ENCODE measurements around the gene UQCRHL.
"Not testable (repeated sequence)": the region's sequence is repeated elsewhere in the genome, so short reads cannot be mapped to it uniquely, and the experiment has no call there.

UQCRHL gene

DNA sequence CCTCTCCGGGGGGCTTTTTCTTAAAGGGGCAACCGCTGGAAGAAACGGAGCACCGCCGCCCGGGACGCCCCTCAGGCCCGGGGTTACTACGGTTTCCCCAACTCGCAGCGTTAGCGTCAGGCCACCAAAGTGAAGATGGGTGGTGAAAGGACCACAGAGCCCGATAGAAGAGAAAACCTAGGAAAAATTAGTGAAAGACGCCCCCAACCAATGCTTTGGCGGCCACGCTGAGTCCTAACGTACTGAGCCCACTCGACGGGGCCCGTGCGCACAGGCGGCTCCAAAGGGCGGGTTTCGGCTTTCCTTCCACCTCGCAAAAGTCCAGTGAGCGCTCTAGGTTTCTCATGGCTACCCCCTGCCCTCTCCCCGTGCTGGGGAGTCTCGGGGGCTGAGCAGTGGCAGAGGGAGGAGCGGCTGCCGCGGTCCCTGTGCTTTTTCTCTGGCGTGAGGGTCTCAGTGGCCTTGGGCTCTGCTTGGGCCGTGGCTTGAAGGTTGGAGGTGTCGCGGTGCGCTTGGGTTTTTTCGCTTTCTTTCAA lies 27.8 kb upstream of the UQCRHL start:
- no peak for DNase-seq

DNA sequence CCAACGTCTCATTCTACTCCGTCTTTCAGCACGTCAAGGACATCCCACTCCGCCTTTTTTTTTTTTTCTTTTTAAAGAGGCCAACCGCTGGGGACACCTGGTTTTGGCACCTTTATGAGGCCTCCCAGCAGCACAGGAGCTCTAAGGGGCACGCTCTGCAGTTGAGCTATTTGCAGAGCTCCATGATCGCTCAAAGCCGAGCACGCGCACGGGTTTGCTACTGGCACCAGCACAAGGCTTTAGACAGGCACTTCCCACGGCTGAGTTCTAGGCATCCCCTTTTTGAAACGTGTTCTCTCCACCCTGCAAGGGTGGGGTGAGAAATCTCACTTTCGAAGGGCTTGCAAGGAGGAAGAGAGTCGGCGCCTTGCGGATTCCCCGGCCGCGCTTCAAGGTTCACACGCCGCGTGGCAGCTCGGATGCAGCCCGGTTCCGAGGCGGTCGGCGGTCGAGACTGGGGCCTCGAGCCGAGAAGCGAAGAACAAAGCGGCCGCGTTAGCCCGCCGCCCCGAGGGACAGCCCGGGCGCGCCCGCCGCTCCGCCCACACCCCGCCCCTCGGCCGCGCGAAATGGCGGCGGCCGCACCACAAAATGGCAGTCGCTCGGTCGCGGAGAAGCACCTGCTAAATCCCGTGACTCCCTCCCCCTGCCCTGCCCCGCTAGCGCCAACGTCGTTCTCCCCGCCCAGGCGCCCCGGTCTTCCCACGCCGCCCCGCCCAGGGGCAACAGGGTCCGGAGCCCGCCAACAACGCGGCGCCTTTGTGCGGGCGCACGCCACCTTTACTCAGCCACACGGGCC lies 27.2 kb upstream of the UQCRHL start:
- peak; percentile 90 for DNase-seq

DNA sequence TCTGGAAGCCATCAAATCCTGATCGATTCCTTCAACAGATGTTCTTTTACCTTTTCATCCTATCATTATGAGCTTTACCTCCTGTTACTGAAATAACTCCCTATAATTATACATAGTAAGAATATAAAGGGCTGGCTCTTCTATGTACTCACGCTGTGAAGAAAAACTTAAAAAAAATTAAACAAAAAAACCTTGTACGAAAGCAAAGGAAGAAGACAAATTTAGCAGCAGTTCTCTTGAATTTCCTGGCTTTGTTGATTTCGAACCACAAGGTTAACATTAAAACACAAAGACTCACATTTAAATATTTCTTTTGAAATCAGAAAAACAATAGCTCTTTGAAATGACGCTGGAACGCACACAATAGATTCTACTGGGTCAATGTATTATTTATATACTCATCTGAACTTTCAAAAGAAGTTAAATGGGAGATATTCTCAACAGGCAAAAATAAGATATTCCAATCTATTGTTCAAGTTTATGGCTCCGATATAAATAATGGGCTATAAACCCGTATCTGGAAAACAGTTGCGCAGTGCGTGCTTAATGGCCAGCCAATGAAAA lies 26.5 kb upstream of the UQCRHL start:
- no peak for DNase-seq

GRCh38 chr1:15833069-15833679 lies 25.7 kb upstream of the UQCRHL start:
- DNase-seq = peak; percentile 71

GRCh38 chr1:15830258-15830657 lies 22.8 kb upstream of the UQCRHL start:
- DNase-seq = no peak

DNA sequence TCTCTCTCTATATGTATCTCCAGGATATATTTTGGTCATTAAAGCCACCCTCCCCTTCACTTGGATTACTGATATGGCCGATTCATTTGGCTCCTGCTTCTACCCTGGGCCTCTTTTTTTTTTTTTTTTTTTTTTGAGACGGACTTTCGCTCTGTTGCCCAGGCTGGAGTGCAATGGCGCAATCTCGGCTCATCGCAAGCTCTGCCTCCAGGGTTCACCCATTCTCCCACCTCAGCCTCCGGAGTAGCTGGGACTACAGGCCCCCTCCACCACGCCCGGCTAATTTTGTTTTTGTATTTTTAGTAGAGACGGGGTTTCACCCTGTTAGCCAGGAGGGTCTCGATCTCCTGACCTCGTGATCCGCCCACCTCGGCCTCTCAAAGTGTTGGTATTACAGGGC lies 21.5 kb upstream of the UQCRHL start:
- not testable (repeated sequence) for DNase-seq

- DNase-seq = not testable (repeated sequence)
Observed at GRCh38 chr1:15827567-15827966, 20.1 kb upstream of the UQCRHL start.

DNA sequence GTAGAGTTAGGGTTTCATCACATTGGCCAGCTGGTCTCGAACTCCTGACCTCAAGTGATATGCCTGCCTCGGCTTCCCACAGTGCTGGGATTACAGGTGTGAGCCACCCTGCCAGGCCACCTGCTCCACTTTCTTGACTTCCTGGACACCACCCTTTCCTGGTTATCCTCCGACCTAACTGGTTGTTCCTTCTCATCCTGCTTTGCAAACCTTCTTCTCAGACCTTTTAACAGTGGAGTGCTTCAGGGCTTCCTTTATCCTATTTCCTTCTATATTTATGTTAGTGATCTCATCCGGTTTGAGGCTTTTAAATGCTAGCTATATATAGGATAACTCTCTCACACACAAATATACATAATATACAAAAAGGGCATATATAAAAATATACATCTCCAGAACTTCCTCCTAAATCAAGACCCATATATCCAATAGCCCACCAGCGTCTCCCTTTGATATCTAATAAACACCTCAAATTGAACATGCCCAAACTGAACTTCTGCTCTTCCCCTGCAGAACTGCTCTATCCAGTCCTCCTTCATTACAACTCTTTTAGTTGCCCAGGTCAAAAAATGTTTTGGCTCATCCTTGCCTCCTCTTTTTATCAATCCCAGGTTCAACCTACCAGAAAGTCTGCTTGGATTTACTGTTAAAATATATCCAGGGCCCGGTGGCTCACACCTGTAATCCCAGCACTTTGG lies 19.5 kb upstream of the UQCRHL start:
- DNase-seq = no peak

DNA sequence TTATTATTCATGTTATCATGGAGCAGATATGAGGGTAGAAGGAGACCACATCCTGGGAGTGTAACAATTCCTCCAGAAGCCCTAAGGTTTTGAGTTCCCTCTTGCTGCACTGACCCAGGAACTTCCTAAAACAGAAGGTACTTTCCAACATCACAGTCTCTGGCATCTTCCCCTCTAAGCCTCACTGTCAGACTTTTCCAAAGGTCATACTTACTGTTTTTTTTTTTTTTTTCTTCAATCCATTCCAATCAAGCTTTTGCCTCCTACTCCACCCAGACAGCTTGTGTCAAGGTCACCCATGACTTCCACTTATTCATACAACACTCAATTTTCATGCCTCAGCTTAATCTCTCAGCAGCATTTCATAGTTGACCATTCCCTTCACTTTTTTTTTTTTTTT lies 18.4 kb upstream of the UQCRHL start:
- peak; percentile 72 for DNase-seq

DNA sequence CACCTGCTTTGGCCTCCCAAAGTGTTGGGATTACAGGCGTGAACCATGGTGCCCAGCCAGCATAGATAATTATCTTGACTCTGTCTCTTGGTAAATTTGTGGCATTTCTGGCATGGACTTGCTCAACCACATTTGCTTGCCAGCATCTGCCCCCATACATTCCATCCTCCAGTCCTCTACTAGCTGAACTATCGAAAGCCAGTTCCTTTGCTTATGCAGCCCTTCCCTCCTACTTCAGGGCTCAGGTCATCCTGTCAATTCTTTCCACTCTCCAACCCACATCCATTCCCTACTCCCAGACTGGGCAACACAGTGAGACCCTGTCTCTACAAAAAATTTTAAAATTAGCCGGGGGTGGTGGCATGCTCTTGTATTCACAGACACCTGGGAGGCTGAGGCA lies 13.0 kb upstream of the UQCRHL start:
- no peak for DNase-seq

DNA sequence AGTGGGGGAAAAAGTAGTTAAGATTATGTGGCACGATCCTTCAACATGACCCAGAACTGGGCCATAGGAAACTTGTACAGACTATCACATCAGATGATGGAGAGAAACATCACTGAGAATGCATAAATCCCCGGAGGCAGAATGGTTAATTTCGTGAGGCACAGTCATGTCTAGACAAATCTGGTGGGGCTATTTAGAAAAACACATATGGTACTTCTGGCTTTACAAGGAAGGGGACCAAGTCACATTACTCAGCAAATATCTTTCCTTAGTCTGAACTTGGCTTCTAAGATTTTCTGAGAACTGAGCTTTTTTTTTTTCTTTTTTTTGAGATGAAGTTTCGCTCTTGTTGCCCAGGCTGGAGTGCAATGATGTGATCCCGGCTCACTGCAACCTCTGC lies 9.2 kb upstream of the UQCRHL start:
- no peak for DNase-seq

GRCh38 chr1:15810073-15810472 lies 2.6 kb upstream of the UQCRHL start:
- no peak for DNase-seq

GRCh38 chr1:15808955-15809354 lies 1.5 kb upstream of the UQCRHL start:
- DNase-seq = no peak

DNA sequence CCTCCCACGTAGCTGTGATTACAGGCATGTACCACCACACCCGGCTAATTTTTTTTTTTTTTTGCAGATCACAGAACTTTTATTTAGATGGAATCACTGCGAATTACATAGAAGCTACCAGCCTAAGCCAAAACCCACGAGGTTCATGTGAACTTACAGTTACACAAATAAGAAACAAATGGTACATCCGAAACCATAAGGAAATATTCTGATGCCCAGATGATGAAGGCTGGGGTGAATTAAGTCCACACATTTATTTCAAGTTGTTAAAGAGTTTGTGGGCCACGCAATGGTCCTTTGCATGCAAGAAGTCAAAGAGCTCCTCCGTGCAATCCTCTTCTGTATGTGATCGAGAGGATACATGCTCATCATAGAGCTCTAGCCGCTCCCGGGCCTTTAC lies 328 bp downstream of the UQCRHL start:
- DNase-seq = no peak

DNA sequence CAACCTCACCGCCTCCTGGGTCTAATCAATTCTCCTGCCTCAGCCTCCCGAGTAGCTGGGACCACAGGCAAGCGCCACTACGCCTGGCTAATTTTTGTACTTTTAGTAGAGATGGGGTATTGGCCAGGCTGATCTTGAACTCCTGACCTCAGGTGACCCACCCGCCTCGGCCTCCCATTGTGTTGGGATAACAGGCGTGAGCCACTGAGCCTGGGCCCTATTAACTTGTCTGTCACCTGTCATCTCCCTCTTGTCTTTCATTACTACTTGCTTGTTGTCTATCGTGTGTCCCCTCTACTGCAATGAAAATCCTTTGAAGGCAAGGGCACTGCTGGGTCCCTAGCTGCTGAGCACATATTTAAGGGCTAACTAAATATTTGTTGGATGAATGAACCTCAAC lies 3.4 kb downstream of the UQCRHL start:
- no peak for DNase-seq

- DNase-seq = no peak
Observed at GRCh38 chr1:15803380-15803779, 4.1 kb downstream of the UQCRHL start.

DNA sequence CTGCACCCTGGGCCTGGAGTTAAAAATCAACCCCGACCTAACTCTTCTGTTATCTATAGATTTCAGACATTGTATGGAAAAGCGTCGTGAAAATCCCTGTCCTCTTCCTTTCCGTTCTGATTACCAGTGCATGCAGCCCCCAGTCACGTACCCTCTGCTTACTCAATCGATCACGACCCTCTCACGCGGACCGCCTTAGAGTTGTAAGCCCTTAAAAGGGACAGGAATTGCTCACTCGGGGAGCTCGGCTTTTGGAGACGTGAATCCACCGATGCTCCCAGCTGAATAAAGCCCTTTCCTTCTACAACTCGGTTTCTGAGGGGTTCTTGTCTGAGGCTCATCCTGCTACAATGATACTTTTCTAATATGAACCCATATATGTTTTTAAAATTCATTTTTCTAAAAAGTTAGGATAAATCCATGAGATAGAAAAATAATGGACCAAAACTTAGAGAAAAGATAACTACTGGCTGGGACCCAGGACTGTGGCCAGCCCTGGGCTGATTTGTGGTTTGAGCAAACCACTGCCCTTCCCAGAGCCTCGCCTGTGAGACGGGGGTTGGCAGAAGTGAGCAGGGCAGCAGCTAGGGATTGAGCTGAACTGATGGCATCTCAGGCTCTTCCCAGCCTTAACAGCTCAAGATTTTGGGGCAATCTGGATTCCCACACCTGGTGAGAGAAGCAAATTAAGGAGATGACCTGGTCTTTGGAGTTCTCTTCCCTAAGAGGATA lies 5.0 kb downstream of the UQCRHL start:
- no peak for DNase-seq

DNA sequence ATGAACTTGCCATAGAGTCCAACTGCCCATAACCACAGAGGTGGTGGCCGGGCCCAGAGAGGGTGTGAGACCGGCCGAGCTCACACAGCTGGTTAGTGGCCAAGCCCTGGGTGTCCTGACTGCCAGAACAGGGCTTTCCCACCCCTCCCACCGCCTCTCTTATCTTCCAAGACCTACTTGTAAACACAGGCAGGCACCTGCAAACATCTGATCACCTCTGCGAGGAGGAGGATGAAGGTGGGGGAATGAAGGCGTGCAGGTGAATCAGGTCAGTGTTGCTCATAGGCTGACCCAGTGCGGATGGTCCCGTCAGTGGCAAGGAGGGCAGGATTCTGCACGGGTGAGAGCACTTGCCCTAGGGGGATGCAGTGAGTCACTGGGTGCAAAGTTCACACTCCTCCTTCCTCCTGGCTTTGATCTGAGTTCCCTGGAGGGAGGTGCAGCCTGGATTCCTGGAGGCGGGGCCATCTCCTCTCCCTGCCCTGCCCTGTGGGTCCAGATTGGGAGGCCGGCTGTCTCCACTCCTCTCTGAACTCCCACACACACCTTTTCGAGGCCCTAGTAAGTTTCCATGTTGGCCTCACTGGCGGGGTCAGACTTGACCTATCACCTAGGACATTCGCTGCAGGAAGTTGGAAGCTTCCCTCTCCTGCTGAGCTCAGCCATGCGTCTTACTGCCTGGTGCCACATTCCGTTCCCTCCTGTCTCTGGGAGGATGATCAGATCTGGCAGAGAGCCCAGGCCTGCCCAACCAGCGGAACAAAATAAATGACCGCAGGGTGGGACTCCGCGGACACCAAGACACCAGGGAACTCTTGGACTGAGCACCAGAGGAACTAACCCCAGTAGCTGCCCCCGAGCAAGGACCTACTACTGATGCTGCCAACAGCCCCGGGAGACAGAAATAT lies 7.3 kb downstream of the UQCRHL start:
- DNase-seq = no peak

- DNase-seq = peak; percentile 51
Observed at GRCh38 chr1:15799004-15799867, 8.2 kb downstream of the UQCRHL start.

DNA sequence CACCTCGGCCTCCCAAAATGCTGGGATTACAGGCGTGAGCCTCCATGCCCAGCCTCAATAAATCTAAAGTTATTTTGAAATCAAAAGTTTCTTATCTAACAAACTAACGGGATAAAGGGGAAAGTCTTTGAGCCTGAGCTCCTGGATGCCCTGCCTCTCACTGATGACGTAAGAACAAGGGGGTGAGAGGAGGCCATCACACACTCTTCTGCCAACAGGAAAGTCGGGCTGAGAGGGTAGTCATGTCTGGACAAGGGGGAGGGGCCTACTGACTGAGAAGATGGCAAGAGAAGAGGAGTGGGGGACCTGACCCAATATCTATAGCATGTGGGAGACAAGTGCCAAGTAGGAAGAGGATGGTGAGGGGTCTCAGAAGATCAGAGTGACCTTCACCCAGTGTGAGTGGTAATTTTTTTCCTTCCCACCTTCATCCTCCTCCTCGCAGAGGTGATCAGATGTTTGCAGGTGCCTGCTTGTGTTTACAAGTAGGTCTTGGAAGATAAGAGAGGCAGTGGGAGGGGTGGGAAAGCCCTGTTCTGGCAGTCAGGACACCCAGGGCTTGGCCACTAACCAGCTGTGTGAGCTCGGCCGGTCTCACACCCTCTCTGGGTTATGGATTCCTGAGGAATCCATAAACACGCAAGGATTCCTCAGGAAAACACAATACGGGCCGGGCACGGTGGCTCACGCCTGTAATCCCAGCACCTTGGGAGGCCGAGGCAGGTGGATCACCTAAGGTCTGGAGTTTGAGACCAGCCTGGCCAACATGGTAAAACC lies 9.6 kb downstream of the UQCRHL start:
- DNase-seq = no peak
